CMK (cell line): Measurements from ENCODE around the gene CYB5R3.
"Not testable (repeated sequence)": the region's sequence is repeated elsewhere in the genome, so short reads cannot be mapped to it uniquely, and the experiment has no call there.

ENCODE experiments used
- DNase-seq: peaks from one replicate; pipeline ENCODE4 v3.0.0-alpha.2; 2010; ENCODE audit warnings: low read depth

The CYB5R3 gene

DNA sequence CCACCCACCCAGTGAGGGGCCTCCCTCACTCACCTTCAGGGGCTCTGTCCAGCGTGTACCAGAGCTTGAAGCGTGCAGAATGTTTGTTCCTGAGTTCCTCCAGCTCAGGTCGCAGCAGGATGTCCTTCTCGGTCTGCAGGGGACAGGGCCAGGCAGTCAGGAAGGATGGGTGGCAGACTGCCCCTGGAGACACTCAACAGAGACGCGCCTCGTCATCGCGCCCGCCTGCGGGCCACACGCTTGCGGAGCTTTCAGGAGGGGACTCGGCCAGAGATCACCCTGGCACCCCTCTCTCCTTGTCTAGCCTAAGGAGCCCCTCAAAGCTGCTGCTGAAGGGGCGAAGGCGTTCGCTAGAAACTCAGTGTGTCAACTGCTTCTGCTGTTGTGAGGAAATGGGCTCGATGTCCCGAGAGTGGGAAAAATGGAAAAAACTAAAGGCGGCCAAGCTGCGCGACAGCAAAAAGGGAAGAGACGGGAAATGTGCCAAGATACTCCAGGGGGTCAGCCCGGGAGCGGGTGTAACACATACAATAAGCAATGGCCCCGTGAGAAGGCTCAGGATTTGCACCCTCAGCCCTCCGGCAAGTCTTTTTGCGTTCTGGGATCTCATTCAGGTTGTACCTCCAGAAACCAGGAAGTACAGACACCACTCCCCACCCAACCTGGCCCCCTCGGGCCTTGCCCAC is 25.3 kb downstream of the CYB5R3 start:
- DNase-seq: no peak

DNA sequence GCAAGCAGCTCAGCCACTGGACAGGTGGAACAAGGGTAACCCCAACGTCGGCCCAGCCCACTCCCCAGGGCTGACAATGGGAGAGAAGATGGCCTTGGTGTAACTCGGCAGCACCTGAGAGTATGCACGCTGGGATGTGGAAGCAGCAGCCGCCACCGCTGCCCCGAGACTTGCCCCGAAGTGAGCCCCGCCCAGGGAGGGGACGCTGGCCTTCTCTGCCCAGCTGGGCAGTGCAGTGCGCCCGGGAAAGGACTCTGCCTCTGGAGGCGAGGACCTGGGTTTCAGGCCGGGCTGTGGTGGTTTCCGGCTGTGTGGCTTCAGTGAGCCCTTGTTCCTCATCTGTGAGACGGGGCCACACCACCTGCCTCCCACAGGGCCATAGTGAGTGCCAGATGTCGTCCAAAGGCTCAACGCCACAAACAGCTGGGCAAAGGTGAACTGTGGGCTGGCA is 25.9 kb downstream of the CYB5R3 start:
- no peak for DNase-seq

DNA sequence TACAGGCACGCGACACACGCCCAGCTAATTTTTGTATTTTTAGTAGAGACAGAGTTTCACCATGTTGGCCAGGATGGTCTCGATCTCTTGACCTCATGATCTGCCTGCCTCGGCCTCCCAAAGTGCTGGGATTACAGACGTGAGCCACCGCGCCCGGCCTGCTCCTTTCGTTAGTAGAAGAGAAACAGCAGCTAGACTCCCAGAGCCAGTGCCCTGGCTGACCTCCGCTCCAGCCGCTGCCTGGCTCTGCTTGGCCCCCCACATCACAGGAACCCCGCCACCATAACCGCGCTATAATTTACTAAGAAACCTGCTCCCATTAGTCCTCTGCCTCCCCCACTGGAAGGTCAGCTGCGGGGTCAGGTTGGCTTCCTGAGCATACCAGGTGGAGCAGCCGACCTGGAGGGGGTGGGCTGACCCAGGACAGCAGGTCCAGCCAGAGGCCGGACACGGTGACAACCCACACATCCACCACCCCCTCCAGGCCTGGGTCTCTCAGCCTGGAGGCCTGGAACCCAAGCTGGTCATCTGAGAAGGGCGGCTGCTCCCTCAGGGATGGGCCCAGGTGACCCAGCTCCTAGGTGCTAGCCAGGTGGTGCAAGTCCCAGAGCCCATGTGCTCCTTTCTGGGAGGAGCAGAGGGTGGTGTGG is 27.0 kb downstream of the CYB5R3 start:
- no peak for DNase-seq

DNA sequence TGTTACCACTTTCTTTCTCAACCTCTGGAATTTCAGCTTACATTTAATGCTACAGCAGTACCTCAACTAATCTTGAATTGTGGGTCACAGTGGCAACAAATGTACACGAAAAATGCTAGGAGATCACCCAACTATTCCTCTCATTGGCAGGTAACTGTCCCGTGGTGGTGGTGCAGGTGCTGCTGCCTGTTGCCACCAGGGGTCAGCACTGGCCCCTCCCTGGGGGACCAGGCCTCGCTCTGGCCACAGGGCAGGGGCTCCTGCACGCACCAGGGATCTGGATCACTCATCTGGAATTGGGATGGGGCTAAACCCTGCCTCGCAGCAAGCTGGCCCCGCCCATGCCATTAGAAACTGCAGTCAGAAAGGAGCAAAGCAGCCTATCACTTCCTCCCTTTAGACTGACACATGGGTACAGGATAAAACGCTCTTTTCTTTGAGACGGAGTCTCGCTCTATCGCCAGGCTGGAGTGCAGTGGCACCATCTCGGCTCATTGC is 27.6 kb downstream of the CYB5R3 start:
- peak; percentile 49 for DNase-seq

DNA sequence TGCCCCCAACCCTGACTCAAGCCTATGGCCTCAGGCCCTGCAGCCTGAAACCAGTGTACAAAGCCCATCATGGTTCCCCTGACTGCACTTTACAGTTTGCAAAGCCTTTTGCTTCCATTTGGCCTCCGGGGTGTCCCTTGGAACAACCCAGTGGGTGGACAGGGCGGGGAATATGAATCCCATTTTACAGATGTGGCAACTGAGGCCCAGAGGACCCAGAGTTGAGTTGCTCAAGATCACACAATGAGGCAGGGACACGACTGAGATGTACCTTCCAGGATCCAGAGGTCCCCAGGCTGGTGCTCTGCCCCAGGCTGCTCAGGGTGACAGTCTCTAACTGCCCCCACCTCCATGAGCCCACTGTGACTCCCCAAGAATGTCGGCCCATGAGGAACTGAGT is 29.1 kb downstream of the CYB5R3 start:
- DNase-seq: no peak

DNA sequence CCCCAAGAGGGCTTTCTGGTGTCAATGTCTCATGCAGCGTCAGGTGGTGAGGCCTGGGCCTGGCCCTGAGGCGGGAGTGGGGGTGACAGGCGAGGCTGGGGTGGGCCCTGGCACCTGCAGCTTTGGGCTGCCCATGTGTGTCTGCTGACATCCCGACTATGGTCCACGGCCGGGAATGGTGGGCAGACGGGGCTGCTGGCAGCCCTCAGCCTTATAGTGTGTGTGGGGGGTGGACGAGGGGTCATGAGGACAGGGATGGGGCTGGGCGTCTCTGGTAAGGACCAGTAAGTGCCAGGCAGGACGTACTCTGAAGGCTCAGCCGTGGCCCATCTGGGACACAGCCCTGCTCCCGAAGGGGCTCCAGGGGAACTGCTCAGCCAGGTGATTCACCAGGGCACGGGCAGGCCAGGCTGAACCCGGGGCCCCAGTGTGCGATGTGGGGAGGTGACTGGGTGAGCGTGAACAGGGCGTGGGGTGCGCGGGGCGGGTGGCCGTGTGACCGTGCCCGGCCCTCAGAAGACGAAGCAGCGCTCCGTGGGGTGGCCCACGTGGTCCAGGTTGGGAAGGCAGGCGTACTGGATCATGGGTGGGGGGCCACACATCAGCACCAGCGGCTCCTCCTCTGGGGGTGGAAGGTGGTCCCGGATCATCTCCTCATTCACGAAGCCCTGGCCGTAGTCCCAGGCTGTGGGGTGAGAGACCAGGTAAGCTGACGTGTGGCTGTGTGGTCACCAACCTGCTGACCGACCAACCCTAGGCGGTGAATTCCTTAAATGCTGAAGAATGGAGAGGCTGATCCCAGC is 29.7 kb downstream of the CYB5R3 start:
- DNase-seq: no peak

DNA sequence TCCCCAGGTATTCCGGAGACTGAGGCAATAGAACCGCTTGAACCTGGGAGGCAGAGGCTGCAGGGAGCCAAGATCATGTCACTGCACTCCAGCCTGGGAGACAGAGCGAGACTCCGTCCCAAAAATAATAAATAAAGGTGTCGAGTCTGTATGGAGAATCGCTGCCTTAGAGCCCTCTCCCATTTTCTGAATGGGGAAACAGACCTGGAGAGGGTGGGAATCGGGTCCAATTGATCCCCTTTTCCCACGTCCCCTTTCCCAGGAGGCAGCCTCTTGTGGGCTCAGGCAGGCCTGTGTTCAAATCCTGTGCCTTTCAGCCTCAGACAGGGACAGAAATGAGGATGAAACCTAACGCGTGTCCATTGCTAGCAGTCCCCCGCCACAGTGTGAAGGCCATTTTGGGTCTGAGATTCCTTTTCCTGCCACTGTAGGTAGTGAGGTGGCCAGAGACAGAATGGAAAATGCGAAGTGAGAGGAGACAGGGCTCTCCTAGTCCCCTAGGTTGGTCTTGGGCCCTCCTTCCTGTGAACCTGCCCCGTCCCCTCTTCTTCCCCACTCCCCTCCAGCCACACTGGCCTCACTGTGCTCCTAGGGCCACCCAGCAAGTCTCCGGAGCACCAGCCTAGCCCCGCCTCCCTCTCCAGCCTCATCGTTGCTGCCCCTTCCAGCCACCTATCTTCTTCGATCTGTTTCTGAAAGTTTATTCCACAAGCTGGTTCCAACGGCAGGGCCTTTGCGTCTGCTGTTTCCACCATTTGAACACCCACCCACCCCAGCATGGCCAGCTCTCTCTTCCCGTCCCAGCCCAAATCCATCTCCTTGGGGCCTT is 31.8 kb downstream of the CYB5R3 start:
- no peak for DNase-seq

DNA sequence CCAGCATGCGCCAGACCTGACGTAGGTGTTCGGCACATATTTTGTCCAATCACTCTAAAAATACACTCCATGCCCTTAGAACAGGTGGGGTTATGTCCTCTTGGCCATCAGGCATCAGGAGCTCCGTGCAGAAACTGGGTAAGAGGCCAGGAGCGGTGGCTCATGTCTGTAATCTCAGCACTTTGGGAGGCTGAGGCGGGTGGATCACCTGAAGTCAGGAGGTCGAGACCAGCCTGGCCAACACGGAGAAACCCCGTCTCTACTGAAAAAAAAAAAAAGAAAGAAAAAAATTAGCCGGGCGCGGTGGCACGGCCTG is 33.4 kb downstream of the CYB5R3 start:
- DNase-seq: not testable (repeated sequence)

DNA sequence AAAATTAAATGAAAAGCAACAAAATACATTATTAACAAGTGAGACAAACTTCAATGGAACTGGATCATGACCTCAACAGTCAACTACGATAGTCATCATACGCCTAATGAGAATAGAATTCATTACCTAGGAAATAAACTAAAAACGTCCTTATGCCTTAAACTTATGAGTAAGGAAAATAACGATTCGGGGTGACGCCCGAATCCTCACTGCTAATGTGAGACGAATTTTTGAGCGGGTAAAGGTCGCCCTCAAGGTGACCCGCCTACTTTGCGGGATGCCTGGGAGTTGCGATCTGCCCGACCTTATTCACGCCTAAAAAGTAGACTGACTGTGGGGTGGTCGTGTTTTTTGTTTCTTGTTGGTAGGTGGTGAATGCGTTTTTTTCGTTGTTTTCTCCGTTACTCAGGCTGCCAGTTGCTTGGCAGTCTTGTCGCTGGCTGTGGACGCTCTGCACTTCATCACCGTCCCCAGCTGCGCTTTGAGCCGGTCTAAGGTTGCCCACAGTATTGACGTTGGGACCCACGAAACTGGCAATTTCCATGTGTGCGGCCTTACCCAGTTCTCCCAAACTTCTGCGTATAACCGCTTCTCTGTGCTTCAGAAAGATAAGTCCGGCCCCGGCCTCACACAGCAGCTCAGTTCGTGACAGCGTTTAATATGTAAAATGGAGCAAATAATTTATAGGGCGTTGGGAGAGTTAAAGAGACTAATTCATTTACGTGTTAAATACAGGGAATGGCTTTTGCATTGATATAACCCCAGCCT is 33.9 kb downstream of the CYB5R3 start:
- peak; percentile 93 for DNase-seq

DNA sequence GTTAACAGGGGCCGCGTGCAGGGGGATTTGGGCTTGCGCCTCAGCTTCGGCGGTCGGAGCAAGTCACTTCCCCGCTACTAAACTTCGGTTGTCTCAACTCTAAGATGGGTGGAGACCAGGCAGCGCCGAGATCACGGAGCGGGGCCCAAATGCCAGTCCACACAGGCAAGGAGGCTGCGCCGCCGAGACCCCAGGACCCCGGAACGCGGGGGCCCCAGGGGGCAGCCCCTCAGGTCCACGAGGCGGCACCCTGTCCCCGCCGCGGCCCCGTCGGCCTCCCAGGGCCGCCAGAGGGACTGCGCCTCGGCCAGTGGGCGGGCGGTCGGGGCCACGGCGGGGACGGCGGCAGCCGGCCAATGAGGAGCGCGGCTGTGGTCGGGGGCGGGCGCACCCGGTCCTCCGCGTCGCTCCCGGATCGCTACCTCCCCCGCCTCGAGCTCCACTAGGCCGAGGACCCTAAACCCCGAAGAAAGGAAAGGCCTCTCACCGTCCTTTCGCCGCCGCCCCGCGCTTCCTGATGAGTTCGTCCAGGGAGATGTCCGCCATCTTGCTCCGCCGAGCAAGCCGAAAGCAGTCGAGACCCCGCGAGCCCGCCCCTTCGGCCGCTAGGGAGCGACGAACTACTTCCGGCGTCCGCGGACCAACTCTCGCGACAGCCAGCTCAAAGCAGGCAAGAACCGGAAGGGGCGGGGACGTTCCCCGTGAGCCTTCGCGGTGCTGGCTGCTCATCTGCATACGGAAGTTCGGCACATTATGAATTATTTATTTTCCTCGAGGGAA is 34.7 kb downstream of the CYB5R3 start, which contains the start of gene POLDIP3:
POLDIP3 (minus strand) TSS at position 572 of the 780 bp plus-strand sequence; CDS start at position 546, 26 bp downstream.
- DNase-seq: peak; percentile 95

DNA sequence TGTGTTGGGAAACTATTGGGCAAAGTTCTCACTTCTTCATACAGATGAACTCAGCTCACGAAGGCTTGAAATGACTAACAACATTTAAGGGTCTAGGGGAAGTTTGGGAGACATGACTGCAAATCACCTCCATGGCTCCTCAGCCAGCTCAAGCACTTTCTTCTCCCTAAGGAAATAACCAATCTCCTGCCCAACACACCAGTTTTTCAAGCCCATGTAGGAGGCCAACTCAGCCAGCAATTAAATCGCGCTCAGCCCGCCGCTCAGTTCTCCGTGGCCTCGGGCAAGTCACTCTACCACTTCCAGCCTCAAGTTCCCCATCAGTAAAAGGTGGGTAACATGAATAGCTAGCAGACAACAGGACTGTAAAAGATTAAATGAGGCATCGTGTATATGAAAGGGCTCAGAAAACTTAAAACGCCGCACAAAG is 35.3 kb downstream of the CYB5R3 start:
- no peak for DNase-seq

DNA sequence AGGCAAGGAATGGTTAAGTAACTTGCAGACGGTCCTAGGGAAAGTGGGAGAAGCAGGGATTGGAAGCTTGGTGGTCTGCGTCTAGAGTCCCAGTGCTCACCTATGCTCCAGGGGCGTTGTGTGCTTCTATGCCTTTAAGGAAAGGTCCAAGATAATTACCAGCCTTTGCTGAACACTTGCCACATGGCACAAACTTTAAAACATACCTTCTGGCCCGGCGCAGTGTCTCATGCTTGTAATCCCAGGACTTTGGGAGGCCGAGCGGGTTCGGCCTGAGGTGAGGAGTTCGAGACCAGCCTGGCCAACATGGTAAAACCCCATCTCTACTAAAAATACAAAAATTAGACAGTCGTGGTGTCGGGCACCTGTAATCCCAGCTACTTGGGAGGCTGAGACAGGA is 36.9 kb downstream of the CYB5R3 start:
- no peak for DNase-seq

DNA sequence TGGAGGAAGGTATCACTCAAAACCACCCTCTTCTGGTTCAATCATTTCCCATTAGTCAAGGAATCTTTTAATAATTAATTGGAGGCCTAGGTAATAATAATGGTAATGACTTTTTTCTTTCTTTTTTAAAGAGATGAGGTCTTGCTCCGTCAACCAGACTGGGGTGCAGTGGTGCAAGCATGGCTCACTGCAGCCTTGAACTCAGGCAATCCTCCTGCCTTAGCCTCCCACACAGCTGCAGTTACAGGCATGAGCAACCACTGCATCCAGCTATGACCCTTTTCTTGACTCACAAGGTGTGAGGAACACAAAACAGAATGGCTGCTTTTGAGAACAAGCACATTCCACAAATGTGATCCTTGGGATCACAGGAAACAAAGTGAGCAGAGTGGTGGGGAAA is 38.1 kb downstream of the CYB5R3 start:
- DNase-seq: no peak

DNA sequence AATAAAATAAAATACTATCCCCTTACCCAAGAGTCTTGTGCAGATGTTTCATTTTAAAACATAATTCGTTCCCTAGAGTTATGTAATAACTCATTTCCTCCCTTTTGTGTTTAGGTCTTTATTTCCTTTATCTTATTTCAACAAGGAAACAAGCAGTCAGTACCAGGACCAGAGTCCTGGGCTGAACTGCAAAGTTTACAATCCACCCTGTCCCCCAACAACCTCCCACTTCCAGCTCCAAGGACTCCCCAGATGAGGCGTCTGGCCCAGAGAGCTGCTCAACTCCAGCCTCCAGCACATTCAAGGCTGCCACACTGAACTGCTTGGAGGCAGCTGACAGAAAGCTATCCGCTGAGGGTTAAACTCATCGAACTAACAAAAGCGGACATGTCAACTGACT is 39.0 kb downstream of the CYB5R3 start:
- DNase-seq: no peak

DNA sequence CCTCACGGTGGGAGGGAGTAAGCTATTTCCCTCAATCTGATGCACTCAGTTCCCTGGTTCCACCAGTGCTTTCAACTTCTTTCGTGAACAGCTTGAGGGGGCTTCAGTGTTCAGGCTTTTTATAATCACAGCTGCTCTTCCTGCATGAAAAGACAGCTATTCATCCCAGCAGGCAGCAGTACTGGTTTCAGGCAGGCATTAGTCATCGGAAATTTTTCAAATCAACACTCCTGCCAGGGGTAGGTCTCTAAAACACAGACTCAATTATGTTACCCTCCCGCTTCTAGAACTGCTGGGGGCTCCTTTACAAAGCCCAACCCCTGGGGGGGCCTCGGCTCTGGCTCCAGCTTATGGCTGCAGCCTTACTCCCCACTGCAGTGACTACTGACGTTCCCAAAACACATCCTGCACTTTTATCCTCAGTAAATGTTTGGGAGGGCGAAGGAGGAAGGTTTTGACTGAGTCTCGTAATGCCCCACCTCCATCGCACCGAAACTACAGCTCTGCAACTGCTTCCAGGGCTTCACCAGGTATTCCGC is 40.3 kb downstream of the CYB5R3 start:
- DNase-seq: no peak

DNA sequence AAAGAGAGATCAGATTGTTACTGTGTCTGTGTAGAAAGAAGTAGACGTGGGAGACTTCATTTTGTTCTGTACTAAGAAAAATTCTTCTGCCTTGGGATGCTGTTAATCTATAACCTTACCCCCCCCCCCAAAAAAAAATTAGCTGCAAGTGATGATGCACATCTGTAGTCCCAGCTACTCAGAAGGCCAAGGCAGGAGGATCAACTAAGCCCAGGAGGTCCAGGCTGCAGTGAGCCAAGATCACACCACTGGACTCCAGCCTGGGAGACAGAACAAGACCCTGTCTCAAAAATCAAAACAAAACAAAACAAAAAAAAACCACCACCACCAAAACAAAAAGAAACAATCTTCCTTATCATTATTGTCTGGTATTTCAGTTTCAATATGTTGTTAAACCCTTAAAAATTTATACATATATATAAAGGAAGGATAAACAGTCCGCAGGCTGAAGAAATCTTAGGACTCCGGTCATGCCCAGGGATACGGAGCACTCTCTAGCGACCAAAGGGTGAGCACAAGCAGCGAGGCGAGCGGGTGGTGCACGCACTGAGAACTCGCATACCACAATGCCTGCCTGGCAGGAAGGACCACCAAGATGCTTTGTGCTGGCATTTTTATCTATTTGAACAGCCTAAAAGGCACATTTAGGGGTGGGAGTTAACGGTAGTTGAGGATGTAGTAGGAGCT is 40.9 kb downstream of the CYB5R3 start:
- no peak for DNase-seq

DNA sequence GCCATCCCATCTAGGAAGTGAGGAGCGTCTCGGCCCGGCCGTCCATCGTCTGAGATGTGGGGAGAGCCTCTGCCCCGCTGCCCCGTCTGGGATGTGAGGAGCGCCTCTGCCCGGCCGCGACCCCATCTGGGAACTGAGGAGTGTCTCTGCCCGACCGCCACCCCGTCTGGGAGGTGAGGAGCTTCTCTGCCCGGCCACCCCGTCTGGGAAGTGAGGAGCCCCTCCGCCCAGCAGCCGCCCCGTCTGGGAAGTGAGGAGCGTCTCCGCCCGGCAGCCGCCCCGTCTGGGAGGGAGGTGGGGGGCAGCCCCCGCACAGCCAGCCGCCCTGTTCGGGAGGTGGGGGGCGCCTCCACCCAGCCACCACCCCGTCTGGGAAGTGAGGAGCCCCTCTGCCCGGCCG is 41.6 kb downstream of the CYB5R3 start:
- not testable (repeated sequence) for DNase-seq

DNA sequence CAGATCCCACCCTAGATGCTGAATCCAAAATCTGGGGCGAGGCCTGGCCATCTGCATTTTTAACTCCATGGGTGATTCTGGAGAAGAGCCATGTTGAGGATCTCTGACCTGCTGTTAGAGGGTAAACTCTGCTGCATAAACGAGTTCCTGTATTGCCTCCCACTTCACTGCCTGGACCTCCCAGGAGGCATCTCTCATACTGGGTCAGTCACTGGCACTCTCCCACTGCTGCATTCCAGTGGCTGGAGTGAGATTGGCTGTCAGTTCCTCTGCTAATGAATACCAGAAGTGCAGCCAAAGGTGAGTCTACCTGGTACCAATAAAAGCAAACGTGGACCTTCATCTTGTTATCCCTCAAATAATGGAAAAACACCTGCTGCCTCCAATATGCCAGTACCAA is 44.8 kb downstream of the CYB5R3 start:
- DNase-seq: no peak

DNA sequence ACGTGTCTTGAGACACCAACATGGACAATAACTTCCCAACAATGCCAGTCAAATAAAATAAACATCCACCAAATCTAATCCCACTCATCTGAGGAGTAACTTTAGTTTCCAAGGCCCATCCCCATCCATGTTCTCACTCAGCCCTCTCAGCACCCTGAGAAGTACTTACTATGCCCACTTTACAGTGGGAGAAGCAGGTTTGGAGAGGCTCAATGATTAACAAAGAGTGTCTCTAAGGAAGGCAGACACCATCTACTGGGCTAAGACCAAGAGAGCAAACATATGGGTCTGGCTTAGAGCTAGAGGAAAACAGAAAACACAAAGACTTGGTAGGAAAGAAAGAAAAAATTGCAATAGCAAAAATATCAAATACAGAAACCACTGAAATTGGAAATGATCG is 45.8 kb downstream of the CYB5R3 start:
- DNase-seq: no peak

DNA sequence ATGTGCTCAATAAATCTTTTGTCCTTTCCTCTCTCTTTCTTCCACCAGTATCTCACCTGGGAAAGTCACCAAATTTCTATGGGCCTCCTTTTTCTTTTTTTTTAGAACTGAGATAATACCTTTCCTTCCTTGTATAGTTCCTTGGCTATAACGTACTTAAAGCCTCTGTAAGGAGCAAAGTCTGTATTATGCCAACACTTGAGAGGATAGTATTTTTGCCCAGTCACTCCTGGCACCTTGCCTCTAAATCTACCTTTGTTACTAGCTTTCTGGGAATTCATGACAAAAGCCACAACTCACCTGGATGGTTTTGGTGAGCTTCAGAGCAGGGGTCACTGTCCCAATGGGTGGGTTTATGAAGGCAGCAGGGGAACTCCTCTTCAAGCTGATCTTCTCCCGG is 46.7 kb downstream of the CYB5R3 start:
- DNase-seq: no peak
